ENCODE measurements around the gene DSG4.
"Not testable (repeated sequence)": the region's sequence is repeated elsewhere in the genome, so short reads cannot be mapped to it uniquely, and the experiment has no call there.

DSG4 gene
- total RNA-seq = 0 reads per million in 3 donors

DNA sequence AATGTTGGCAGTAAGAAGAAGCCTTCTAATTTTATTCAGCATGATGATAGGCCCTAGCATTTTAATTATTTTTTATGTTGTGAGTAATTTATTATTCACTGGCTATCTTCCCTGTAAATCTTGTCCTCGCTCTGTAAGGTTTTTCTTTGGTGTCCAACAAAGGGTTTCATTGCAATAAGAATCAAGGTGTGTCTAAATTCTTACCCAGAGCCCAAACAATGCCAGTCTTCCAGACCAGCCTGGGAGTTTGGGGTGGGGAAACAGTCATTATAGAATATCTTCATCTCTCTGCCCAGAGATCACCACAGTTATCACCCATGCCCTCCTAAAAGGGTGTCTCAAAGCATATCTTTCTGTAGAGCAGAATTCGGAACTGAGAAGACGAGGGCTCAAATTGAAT lies at the start of gene DSG4:
TSS of gene DSG4 (plus strand) at position 301 of the 400 bp plus-strand sequence. CDS start 135 bp downstream, outside the sequence.
- no peaks in the 10 kb centered on the region for H3K36me3 ChIP-seq (ENCODE audit: control insufficient read depth, insufficient read depth, low read length)
- H3K27me3 ChIP-seq (replicated peaks; ENCODE audit: control insufficient read depth, insufficient read depth, low read length, poor library complexity, severe bottlenecking) = no peaks in the 10 kb centered on the region
- no peak within 1 kb of the TSS for H3K4me3 ChIP-seq (ENCODE audit: insufficient read depth, low read depth, low read length, poor library complexity, severe bottlenecking)
- H3K4me1 ChIP-seq (ENCODE audit: control insufficient read depth, insufficient read depth, low read length, poor library complexity, severe bottlenecking) = no peaks in the 10 kb centered on the region
- H3K9me3 ChIP-seq (ENCODE audit: control insufficient read depth, low read length) = no peaks in the 10 kb centered on the region
- no peak for DNase-seq
- H3K27ac ChIP-seq (ENCODE audit: insufficient read depth, low read length, poor library complexity, severe bottlenecking) = no peak within 1 kb of the TSS

- Histone ChIP-seq H3K27me3 (replicated peaks; ENCODE audit: control insufficient read depth, insufficient read depth, low read length, poor library complexity, severe bottlenecking) (no peaks in the 10 kb centered on the region), H3K9me3 (ENCODE audit: control insufficient read depth, low read length) (no peaks in the 10 kb centered on the region), H3K36me3 (ENCODE audit: control insufficient read depth, insufficient read depth, low read length) (no peaks in the 10 kb centered on the region), H3K27ac (ENCODE audit: insufficient read depth, low read length, poor library complexity, severe bottlenecking) (no peak overlapping the region), H3K4me1 (ENCODE audit: control insufficient read depth, insufficient read depth, low read length, poor library complexity, severe bottlenecking) (no peaks in the 10 kb centered on the region), H3K4me3 (ENCODE audit: insufficient read depth, low read depth, low read length, poor library complexity, severe bottlenecking) (no peak overlapping the region)
- DNase-seq = no peak
Measured at GRCh38 chr18:31329787-31330438, 46.7 kb upstream of the DSG4 start.

DNA sequence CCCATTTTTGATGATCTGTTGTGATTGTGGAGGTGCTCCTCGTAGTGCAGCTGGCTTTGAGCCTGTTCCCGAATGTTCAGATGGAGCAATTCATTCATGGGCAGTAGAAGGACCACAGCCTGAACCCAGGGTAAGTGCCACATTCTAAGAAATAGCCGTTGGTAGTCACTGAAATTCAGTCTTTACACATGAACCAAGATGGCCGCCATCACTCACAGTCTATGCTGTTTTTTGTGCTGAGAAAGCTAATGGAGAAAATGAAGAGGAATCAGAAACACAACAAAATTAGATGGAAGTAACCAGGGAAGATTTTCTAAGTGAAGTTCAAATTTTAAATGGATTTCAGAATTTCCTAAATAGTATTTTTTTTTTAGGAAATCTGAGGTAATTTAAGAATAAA lies 33.1 kb upstream of the DSG4 start:
- Histone ChIP-seq H3K27me3 (replicated peaks; ENCODE audit: control insufficient read depth, insufficient read depth, low read length, poor library complexity, severe bottlenecking) (no peaks in the 10 kb centered on the region), H3K36me3 (ENCODE audit: control insufficient read depth, insufficient read depth, low read length) (no peaks in the 10 kb centered on the region), H3K4me1 (ENCODE audit: control insufficient read depth, insufficient read depth, low read length, poor library complexity, severe bottlenecking) (no peaks in the 10 kb centered on the region), H3K4me3 (ENCODE audit: insufficient read depth, low read depth, low read length, poor library complexity, severe bottlenecking) (no peak overlapping the region), H3K9me3 (ENCODE audit: control insufficient read depth, low read length) (no peaks in the 10 kb centered on the region), H3K27ac (ENCODE audit: insufficient read depth, low read length, poor library complexity, severe bottlenecking) (no peak overlapping the region)
- DNase-seq = no peak

GRCh38 chr18:31353336-31353735 lies 23.2 kb upstream of the DSG4 start:
- DNase-seq; H3K27me3 ChIP-seq (replicated peaks; ENCODE audit: control insufficient read depth, insufficient read depth, low read length, poor library complexity, severe bottlenecking); H3K4me3 ChIP-seq (ENCODE audit: insufficient read depth, low read depth, low read length, poor library complexity, severe bottlenecking); H3K27ac ChIP-seq (ENCODE audit: insufficient read depth, low read length, poor library complexity, severe bottlenecking); H3K4me1 ChIP-seq (ENCODE audit: control insufficient read depth, insufficient read depth, low read length, poor library complexity, severe bottlenecking); H3K36me3 ChIP-seq (ENCODE audit: control insufficient read depth, insufficient read depth, low read length); H3K9me3 ChIP-seq (ENCODE audit: control insufficient read depth, low read length): not testable (repeated sequence)

GRCh38 chr18:31354990-31355389 lies 21.6 kb upstream of the DSG4 start:
- DNase-seq = no peak
- Histone ChIP-seq H3K4me1 (ENCODE audit: control insufficient read depth, insufficient read depth, low read length, poor library complexity, severe bottlenecking) (no peaks in the 10 kb centered on the region), H3K9me3 (ENCODE audit: control insufficient read depth, low read length) (no peaks in the 10 kb centered on the region), H3K4me3 (ENCODE audit: insufficient read depth, low read depth, low read length, poor library complexity, severe bottlenecking) (no peak overlapping the region), H3K27ac (ENCODE audit: insufficient read depth, low read length, poor library complexity, severe bottlenecking) (no peak overlapping the region), H3K27me3 (replicated peaks; ENCODE audit: control insufficient read depth, insufficient read depth, low read length, poor library complexity, severe bottlenecking) (no peaks in the 10 kb centered on the region), H3K36me3 (ENCODE audit: control insufficient read depth, insufficient read depth, low read length) (no peaks in the 10 kb centered on the region)

GRCh38 chr18:31356025-31356424 lies 20.6 kb upstream of the DSG4 start:
- Histone ChIP-seq H3K9me3 (ENCODE audit: control insufficient read depth, low read length) (no peaks in the 10 kb centered on the region), H3K27me3 (replicated peaks; ENCODE audit: control insufficient read depth, insufficient read depth, low read length, poor library complexity, severe bottlenecking) (no peaks in the 10 kb centered on the region), H3K36me3 (ENCODE audit: control insufficient read depth, insufficient read depth, low read length) (no peaks in the 10 kb centered on the region), H3K27ac (ENCODE audit: insufficient read depth, low read length, poor library complexity, severe bottlenecking) (no peak overlapping the region), H3K4me1 (ENCODE audit: control insufficient read depth, insufficient read depth, low read length, poor library complexity, severe bottlenecking) (no peaks in the 10 kb centered on the region), H3K4me3 (ENCODE audit: insufficient read depth, low read depth, low read length, poor library complexity, severe bottlenecking) (no peak overlapping the region)
- DNase-seq = no peak

GRCh38 chr18:31364190-31364589 lies 12.4 kb upstream of the DSG4 start:
- Histone ChIP-seq H3K27me3 (replicated peaks; ENCODE audit: control insufficient read depth, insufficient read depth, low read length, poor library complexity, severe bottlenecking) (no peaks in the 10 kb centered on the region), H3K4me3 (ENCODE audit: insufficient read depth, low read depth, low read length, poor library complexity, severe bottlenecking) (no peak overlapping the region), H3K9me3 (ENCODE audit: control insufficient read depth, low read length) (no peaks in the 10 kb centered on the region), H3K4me1 (ENCODE audit: control insufficient read depth, insufficient read depth, low read length, poor library complexity, severe bottlenecking) (no peaks in the 10 kb centered on the region), H3K36me3 (ENCODE audit: control insufficient read depth, insufficient read depth, low read length) (no peaks in the 10 kb centered on the region), H3K27ac (ENCODE audit: insufficient read depth, low read length, poor library complexity, severe bottlenecking) (no peak overlapping the region)
- DNase-seq = no peak

- no peaks in the 10 kb centered on the region for H3K9me3 ChIP-seq (ENCODE audit: control insufficient read depth, low read length)
- no peaks in the 10 kb centered on the region for H3K36me3 ChIP-seq (ENCODE audit: control insufficient read depth, insufficient read depth, low read length)
- no peak overlapping the region for H3K4me3 ChIP-seq (ENCODE audit: insufficient read depth, low read depth, low read length, poor library complexity, severe bottlenecking)
- no peaks in the 10 kb centered on the region for H3K27me3 ChIP-seq (replicated peaks; ENCODE audit: control insufficient read depth, insufficient read depth, low read length, poor library complexity, severe bottlenecking)
- no peaks in the 10 kb centered on the region for H3K4me1 ChIP-seq (ENCODE audit: control insufficient read depth, insufficient read depth, low read length, poor library complexity, severe bottlenecking)
- DNase-seq = no peak
- no peak overlapping the region for H3K27ac ChIP-seq (ENCODE audit: insufficient read depth, low read length, poor library complexity, severe bottlenecking)
Measured at GRCh38 chr18:31369478-31369877, 7.1 kb upstream of the DSG4 start.

GRCh38 chr18:31371989-31372388 lies 4.6 kb upstream of the DSG4 start:
- Histone ChIP-seq H3K4me1 (ENCODE audit: control insufficient read depth, insufficient read depth, low read length, poor library complexity, severe bottlenecking) (no peaks in the 10 kb centered on the region), H3K36me3 (ENCODE audit: control insufficient read depth, insufficient read depth, low read length) (no peaks in the 10 kb centered on the region), H3K27ac (ENCODE audit: insufficient read depth, low read length, poor library complexity, severe bottlenecking) (no peak overlapping the region), H3K4me3 (ENCODE audit: insufficient read depth, low read depth, low read length, poor library complexity, severe bottlenecking) (no peak overlapping the region), H3K9me3 (ENCODE audit: control insufficient read depth, low read length) (no peaks in the 10 kb centered on the region), H3K27me3 (replicated peaks; ENCODE audit: control insufficient read depth, insufficient read depth, low read length, poor library complexity, severe bottlenecking) (no peaks in the 10 kb centered on the region)
- no peak for DNase-seq

- DNase-seq = no peak
- Histone ChIP-seq H3K4me1 (ENCODE audit: control insufficient read depth, insufficient read depth, low read length, poor library complexity, severe bottlenecking) (no peaks in the 10 kb centered on the region), H3K36me3 (ENCODE audit: control insufficient read depth, insufficient read depth, low read length) (no peaks in the 10 kb centered on the region), H3K27ac (ENCODE audit: insufficient read depth, low read length, poor library complexity, severe bottlenecking) (no peak overlapping the region), H3K27me3 (replicated peaks; ENCODE audit: control insufficient read depth, insufficient read depth, low read length, poor library complexity, severe bottlenecking) (no peaks in the 10 kb centered on the region), H3K9me3 (ENCODE audit: control insufficient read depth, low read length) (no peaks in the 10 kb centered on the region), H3K4me3 (ENCODE audit: insufficient read depth, low read depth, low read length, poor library complexity, severe bottlenecking) (no peak overlapping the region)
Measured at GRCh38 chr18:31373641-31374040, 2.9 kb upstream of the DSG4 start.

Data from effector memory CD4-positive, alpha-beta T cell (primary cell).